ENCODE results near the gene CYP3A4. TPM values are rescaled to one million over a fixed set of nuclear protein-coding genes. Genes with fewer than 3 reads are reported as not detected.
A peak's percentile ranks its signal among the peaks of the same experiment; 100 is the strongest.

CYP3A4 gene
- total and polyA plus RNA-seq, 2 of the 13 experiments (the other 11 are each of a cell fraction or from before 2014, with no cell fraction given) = 0.11 to 0.24 TPM

DNA sequence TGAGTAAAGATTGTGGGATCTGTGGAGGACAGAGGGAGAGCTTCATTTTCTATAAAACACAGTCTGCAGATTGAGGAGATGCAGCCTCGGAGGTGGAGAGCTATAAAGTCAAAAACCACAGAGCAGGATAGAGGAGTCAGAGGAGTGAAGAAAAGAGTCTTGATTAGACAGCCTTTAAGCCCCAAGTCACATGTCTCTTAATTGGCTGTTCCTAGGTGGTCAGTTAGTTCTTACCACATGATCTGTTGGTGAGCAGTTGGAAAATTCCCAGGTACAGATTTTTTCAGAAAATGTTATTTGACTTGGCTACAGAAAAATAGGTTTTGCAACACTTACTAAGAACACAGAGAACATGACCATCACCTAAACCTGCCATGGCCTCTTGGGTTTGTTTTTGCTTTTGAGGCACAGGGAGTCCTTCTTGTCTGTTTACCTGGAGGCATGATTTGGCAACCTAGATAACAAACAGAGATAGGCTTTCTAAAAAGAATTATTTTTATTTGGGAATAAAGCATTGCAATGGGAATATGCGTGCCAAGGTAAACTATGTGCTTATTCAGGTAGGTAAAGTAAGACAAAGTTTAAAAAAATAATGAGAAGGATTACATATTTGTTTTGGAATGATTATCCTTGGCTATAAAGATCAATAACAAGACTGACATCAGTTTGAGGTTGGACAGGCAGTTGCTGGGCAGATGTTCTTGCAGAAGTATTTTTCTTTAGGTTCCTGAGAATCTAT lies 43.2 kb upstream of the CYP3A4 start (continued):
- TF ChIP-seq, protein P1, sequence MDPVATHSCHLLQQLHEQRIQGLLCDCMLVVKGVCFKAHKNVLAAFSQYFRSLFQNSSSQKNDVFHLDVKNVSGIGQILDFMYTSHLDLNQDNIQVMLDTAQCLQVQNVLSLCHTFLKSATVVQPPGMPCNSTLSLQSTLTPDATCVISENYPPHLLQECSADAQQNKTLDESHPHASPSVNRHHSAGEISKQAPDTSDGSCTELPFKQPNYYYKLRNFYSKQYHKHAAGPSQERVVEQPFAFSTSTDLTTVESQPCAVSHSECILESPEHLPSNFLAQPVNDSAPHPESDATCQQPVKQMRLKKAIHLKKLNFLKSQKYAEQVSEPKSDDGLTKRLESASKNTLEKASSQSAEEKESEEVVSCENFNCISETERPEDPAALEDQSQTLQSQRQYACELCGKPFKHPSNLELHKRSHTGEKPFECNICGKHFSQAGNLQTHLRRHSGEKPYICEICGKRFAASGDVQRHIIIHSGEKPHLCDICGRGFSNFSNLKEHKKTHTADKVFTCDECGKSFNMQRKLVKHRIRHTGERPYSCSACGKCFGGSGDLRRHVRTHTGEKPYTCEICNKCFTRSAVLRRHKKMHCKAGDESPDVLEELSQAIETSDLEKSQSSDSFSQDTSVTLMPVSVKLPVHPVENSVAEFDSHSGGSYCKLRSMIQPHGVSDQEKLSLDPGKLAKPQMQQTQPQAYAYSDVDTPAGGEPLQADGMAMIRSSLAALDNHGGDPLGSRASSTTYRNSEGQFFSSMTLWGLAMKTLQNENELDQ (CRISPR knock-in tag; IDR thresholded peaks at IDR 0.05; ENCODE audit: borderline replicate concordance) = no peak
- TF ChIP-seq MTF2 (CRISPR knock-in tag; IDR thresholded peaks at IDR 0.05; ENCODE audit: borderline replicate concordance) (0 out of 2 replicates have a peak, but pooled peaks have one; percentile 31), ZSCAN25 (CRISPR knock-in tag; IDR thresholded peaks at IDR 0.05) (no peak), MEF2D (CRISPR knock-in tag; IDR thresholded peaks at IDR 0.05) (peak; percentile 55), POLR2AphosphoS2 (IDR thresholded peaks at IDR 0.05; ENCODE audit: low read depth, low read length) (no peak), ARNTL (CRISPR knock-in tag; IDR thresholded peaks at IDR 0.05) (peak; percentile 53; the same call in 1 of the 2 replicates), ZSCAN21 (CRISPR knock-in tag; IDR thresholded peaks at IDR 0.05; ENCODE audit: borderline replicate concordance) (no peak), ASH2L (IDR thresholded peaks at IDR 0.05; ENCODE audit: insufficient read length, low read depth, low read length) (peak; percentile 43), GLI4 (CRISPR knock-in tag; IDR thresholded peaks at IDR 0.05; ENCODE audit: borderline replicate concordance) (no peak; the same call in 1 of the 2 replicates), ZFYVE20 (CRISPR knock-in tag; IDR thresholded peaks at IDR 0.05; ENCODE audit: borderline replicate concordance, low read depth) (no peak), SP5 (CRISPR knock-in tag; IDR thresholded peaks at IDR 0.05; ENCODE audit: borderline replicate concordance, low read depth) (no peak), MIXL1 (CRISPR knock-in tag; IDR thresholded peaks at IDR 0.05) (peak; percentile 88), HOXA3 (CRISPR knock-in tag; IDR thresholded peaks at IDR 0.05) (peak; percentile 74; the same call in 1 of the 2 replicates), MED13 (CRISPR knock-in tag; IDR thresholded peaks at IDR 0.05) (peak; percentile 90; the same call in 1 of the 2 replicates), ZNF672 (CRISPR knock-in tag; IDR thresholded peaks at IDR 0.05) (no peak), RFXAP (CRISPR knock-in tag; IDR thresholded peaks at IDR 0.05; ENCODE audit: borderline replicate concordance) (peak; percentile 97), SP2 (CRISPR knock-in tag; IDR thresholded peaks at IDR 0.05) (no peak), CCDC6 (CRISPR knock-in tag; IDR thresholded peaks at IDR 0.05) (no peak; the same call in 1 of the 2 replicates), SAP130 (CRISPR knock-in tag; IDR thresholded peaks at IDR 0.05; ENCODE audit: low read depth) (peak; percentile 70)
- TF ChIP-seq, protein P2, sequence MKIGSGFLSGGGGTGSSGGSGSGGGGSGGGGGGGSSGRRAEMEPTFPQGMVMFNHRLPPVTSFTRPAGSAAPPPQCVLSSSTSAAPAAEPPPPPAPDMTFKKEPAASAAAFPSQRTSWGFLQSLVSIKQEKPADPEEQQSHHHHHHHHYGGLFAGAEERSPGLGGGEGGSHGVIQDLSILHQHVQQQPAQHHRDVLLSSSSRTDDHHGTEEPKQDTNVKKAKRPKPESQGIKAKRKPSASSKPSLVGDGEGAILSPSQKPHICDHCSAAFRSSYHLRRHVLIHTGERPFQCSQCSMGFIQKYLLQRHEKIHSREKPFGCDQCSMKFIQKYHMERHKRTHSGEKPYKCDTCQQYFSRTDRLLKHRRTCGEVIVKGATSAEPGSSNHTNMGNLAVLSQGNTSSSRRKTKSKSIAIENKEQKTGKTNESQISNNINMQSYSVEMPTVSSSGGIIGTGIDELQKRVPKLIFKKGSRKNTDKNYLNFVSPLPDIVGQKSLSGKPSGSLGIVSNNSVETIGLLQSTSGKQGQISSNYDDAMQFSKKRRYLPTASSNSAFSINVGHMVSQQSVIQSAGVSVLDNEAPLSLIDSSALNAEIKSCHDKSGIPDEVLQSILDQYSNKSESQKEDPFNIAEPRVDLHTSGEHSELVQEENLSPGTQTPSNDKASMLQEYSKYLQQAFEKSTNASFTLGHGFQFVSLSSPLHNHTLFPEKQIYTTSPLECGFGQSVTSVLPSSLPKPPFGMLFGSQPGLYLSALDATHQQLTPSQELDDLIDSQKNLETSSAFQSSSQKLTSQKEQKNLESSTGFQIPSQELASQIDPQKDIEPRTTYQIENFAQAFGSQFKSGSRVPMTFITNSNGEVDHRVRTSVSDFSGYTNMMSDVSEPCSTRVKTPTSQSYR (CRISPR knock-in tag; IDR thresholded peaks at IDR 0.05; ENCODE audit: borderline replicate concordance) = 0 out of 2 replicates have a peak, but pooled peaks have one; percentile 45
- TF ChIP-seq, protein P3, sequence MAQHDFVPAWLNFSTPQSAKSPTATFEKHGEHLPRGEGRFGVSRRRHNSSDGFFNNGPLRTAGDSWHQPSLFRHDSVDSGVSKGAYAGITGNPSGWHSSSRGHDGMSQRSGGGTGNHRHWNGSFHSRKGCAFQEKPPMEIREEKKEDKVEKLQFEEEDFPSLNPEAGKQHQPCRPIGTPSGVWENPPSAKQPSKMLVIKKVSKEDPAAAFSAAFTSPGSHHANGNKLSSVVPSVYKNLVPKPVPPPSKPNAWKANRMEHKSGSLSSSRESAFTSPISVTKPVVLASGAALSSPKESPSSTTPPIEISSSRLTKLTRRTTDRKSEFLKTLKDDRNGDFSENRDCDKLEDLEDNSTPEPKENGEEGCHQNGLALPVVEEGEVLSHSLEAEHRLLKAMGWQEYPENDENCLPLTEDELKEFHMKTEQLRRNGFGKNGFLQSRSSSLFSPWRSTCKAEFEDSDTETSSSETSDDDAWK (CRISPR knock-in tag; IDR thresholded peaks at IDR 0.05) = no peak
- TF ChIP-seq, protein P4, sequence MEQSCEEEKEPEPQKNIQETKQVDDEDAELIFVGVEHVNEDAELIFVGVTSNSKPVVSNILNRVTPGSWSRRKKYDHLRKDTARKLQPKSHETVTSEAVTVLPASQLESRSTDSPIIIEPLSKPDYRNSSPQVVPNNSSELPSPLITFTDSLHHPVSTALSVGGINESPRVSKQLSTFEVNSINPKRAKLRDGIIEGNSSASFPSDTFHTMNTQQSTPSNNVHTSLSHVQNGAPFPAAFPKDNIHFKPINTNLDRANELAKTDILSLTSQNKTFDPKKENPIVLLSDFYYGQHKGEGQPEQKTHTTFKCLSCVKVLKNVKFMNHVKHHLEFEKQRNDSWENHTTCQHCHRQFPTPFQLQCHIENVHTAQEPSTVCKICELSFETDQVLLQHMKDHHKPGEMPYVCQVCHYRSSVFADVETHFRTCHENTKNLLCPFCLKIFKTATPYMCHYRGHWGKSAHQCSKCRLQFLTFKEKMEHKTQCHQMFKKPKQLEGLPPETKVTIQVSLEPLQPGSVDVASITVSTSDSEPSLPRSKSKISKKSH (CRISPR knock-in tag; IDR thresholded peaks at IDR 0.05; ENCODE audit: borderline replicate concordance) = no peak

All from HepG2 (cell line).